Sigmoid colon (tissue), 4 donors: ENCODE data around the gene REELD1.

Experiments
- POLR2A ChIP-seq, 2 donors: fragments of 450-650 bp; IDR thresholded peaks; one replicate each; pipeline ENCODE4 v1.6.1; 2016; ENCODE audit warnings: antibody characterized with exemption in 2 of 2, mild to moderate bottlenecking in 2 of 2, moderate library complexity in 2 of 2
- POLR2AphosphoS5 ChIP-seq, 4 donors: sonication (generic); formaldehyde crosslinking; IDR thresholded peaks; one replicate each; pipeline ENCODE4 v1.6.1; 2017; ENCODE audit warnings: antibody characterized with exemption in 4 of 4
- TF ChIP-seq, protein P1 (sequence below), 4 experiments: fragments of 450-650 bp in 3 of 4; fragments of 200-600 bp in 1 of 4; IDR thresholded peaks; one replicate each; pipeline ENCODE4 v1.5.1; 2016 to 2019; ENCODE audit warnings: antibody characterized with exemption in 4 of 4, mild to moderate bottlenecking in 3 of 4, moderate library complexity in 2 of 4

- TF ChIP-seq, protein P1, sequence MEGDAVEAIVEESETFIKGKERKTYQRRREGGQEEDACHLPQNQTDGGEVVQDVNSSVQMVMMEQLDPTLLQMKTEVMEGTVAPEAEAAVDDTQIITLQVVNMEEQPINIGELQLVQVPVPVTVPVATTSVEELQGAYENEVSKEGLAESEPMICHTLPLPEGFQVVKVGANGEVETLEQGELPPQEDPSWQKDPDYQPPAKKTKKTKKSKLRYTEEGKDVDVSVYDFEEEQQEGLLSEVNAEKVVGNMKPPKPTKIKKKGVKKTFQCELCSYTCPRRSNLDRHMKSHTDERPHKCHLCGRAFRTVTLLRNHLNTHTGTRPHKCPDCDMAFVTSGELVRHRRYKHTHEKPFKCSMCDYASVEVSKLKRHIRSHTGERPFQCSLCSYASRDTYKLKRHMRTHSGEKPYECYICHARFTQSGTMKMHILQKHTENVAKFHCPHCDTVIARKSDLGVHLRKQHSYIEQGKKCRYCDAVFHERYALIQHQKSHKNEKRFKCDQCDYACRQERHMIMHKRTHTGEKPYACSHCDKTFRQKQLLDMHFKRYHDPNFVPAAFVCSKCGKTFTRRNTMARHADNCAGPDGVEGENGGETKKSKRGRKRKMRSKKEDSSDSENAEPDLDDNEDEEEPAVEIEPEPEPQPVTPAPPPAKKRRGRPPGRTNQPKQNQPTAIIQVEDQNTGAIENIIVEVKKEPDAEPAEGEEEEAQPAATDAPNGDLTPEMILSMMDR (IDR thresholded peaks at IDR 0.05) = no peak
- no peak for TF ChIP-seq POLR2AphosphoS5 (IDR thresholded peaks at IDR 0.05)
- no peak for TF ChIP-seq POLR2A (IDR thresholded peaks at IDR 0.05)
Observed at GRCh38 chr4:146274774-146275173, 60.4 kb downstream of the REELD1 start.
